PFSK-1 (cell line): Measurements from ENCODE around the gene LRP3.

ENCODE experiments used
- POLR2AphosphoS5 ChIP-seq: IDR thresholded peaks from 2 replicates; pipeline ENCODE4 v1.6.1; 2012; ENCODE audit warnings: low read depth, mild to moderate bottlenecking, control low read depth, low read length, moderate library complexity
- SIN3A ChIP-seq: IDR thresholded peaks from 2 replicates; pipeline ENCODE4 v1.6.1; 2012; ENCODE audit warnings: mild to moderate bottlenecking, low read length, moderate library complexity, borderline replicate concordance; ENCODE audit not compliant: insufficient read depth
- TAF1 ChIP-seq: IDR thresholded peaks from 2 replicates; pipeline ENCODE4 v1.6.1; 2012; ENCODE audit warnings: low read length, control low read depth, borderline replicate concordance; ENCODE audit not compliant: insufficient read depth
- TF ChIP-seq, protein P1 (sequence below), 2 experiments: IDR thresholded peaks; 2 replicates each; pipeline versions ENCODE4 v1.6.1 to v1.8.0; 2011 to 2012; ENCODE audit warnings: low read depth in 2 of 2, low read length in 2 of 2, control low read depth in 1 of 2, inconsistent platforms in 1 of 2, mild to moderate bottlenecking in 1 of 2, moderate library complexity in 1 of 2; ENCODE audit not compliant: insufficient read depth in 1 of 2

DNA sequence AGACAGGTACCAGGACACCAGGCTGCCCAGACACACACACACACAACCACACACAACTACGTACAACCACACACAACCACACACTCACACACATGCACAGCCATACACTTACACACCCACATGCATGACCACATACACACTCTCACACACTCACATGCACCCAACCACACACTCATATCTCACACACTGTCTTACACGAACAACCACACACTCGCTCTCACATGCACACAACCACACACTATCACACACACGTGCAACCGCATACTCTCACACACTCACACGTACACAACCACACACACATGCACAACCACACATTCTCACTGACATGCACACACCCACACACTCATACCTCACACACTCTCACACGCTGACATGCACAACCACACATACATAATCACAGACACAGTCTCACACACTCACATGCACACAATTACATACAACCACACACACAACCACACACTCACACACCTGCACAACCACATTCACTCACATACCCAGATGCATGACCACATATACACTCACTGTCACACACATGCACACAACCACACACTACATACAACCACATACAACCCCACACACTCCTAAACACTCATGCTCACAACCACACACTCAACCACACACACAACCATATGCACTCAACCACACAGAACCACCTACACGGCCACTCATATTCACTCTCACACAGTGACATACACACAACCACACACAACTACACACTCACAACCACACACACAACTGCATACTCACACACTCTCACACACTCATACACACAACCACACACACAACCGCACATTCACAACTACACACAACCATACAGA, 39.1 kb downstream of the LRP3 start:
- no peak for TF ChIP-seq TAF1
- TF ChIP-seq POLR2AphosphoS5: no peak
- TF ChIP-seq, protein P1, sequence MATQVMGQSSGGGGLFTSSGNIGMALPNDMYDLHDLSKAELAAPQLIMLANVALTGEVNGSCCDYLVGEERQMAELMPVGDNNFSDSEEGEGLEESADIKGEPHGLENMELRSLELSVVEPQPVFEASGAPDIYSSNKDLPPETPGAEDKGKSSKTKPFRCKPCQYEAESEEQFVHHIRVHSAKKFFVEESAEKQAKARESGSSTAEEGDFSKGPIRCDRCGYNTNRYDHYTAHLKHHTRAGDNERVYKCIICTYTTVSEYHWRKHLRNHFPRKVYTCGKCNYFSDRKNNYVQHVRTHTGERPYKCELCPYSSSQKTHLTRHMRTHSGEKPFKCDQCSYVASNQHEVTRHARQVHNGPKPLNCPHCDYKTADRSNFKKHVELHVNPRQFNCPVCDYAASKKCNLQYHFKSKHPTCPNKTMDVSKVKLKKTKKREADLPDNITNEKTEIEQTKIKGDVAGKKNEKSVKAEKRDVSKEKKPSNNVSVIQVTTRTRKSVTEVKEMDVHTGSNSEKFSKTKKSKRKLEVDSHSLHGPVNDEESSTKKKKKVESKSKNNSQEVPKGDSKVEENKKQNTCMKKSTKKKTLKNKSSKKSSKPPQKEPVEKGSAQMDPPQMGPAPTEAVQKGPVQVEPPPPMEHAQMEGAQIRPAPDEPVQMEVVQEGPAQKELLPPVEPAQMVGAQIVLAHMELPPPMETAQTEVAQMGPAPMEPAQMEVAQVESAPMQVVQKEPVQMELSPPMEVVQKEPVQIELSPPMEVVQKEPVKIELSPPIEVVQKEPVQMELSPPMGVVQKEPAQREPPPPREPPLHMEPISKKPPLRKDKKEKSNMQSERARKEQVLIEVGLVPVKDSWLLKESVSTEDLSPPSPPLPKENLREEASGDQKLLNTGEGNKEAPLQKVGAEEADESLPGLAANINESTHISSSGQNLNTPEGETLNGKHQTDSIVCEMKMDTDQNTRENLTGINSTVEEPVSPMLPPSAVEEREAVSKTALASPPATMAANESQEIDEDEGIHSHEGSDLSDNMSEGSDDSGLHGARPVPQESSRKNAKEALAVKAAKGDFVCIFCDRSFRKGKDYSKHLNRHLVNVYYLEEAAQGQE (IDR thresholded peaks at IDR 0.05; ENCODE audit: insufficient read depth in 1 of 2, low read depth in 2 of 2, low read length in 2 of 2): no peak
- no peak for TF ChIP-seq SIN3A
